MM.1S (cell line): ENCODE results near the gene DZIP1.

ENCODE experiments used
- CTCF ChIP-seq: fragments of 300-600 bp; sonication (generic); IDR thresholded peaks from 2 replicates; pipeline ENCODE4 v1.5.1; 2016; ENCODE audit warnings: antibody characterized with exemption, low read length, mixed read lengths
- EZH2 ChIP-seq: fragments of 300-600 bp; sonication (generic); optimal IDR thresholded peaks from 2 replicates; pipeline ENCODE3; 2017; ENCODE audit warnings: low read depth, mild to moderate bottlenecking, antibody characterized with exemption, low read length, mixed read lengths
- EZH2phosphoT487 ChIP-seq: fragments of 300-600 bp; sonication (generic); IDR thresholded peaks from 2 replicates; pipeline ENCODE4 v1.6.1; 2018; ENCODE audit warnings: antibody characterized with exemption, low read length

- no peak for TF ChIP-seq CTCF
- no peak for TF ChIP-seq EZH2
- TF ChIP-seq EZH2phosphoT487, result no peak
Observed at GRCh38 chr13:95585867-95586266, 58.6 kb downstream of the DZIP1 start.
